ENCODE measurements around the gene PI4K2A. TPM values are rescaled to one million over a fixed set of nuclear protein-coding genes. Genes with fewer than 3 reads are reported as not detected.

Gene PI4K2A
- total and polyA plus RNA-seq, 2 of the 13 experiments (the other 11 are each of a cell fraction or from before 2014, with no cell fraction given) = 10.9 to 14.3 TPM

DNA sequence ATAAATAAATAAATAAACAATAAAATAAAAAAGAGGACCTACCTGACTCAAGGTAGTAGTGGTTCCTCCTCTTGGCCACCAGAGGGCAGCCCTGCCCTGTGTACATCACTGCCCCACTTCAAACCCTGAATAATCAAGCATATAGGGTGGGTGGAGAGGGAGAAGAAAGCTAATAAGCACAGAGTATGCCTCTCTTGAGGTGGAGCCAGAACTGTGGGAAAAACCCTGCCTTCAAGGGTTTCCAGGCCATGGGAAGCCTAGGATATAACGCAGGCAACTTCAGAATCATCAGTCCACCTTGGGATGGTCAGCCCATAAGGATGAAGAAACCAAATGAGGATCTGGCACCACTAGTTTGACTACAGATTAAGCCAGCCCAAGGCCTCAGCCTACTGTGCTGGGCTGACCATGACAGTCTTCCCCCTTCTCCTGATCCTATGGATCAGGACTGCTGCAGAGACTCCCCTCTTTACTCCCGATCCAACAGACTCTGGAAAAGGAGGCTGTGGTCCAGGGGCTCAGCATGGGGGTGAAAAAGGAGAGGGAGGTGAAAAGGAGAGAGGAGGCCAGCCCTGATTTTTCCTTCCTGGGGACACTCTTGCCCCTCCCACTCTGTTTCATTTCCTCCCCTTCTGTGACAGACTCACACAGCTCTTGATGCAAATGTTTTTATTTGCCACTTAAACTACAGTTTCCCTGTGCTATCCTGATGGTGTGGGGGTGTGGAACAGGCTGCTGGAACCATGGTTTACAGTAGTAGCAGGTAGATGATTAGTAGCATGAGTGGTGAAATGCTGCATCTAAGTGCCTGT is 36.5 kb downstream of the PI4K2A start (continued):
- TF ChIP-seq IKZF5 (CRISPR knock-in tag; IDR thresholded peaks at IDR 0.05) = peak; percentile 20; the same call in 1 of the 2 replicates
- TF ChIP-seq SMC3 (IDR thresholded peaks at IDR 0.05; ENCODE audit: low read length) = peak; percentile 83
- TF ChIP-seq RAD21 (CRISPR knock-in tag; IDR thresholded peaks at IDR 0.05) = peak; percentile 74
- TF ChIP-seq JARID2 (CRISPR knock-in tag; IDR thresholded peaks at IDR 0.05; ENCODE audit: insufficient replicate concordance) = peak; percentile 46
- peak; percentile 82 for TF ChIP-seq CTCF (CRISPR knock-in tag; IDR thresholded peaks at IDR 0.05)
- TF ChIP-seq MLX (CRISPR knock-in tag; IDR thresholded peaks at IDR 0.05) = no peak
- no peak for TF ChIP-seq ZNF484 (CRISPR knock-in tag; IDR thresholded peaks at IDR 0.05; ENCODE audit: borderline replicate concordance, low read depth)
- 0 out of 2 replicates have a peak, but pooled peaks have one; percentile 32 for TF ChIP-seq IRF2 (CRISPR knock-in tag; IDR thresholded peaks at IDR 0.05)
- TF ChIP-seq POLR2A (IDR thresholded peaks at IDR 0.05; ENCODE audit: insufficient read depth in 1 of 2, low read depth in 2 of 2, low read length in 2 of 2) = peak; percentile 22 to 25; a peak in 1 of 4 replicates
- no peak for TF ChIP-seq ZMYM2 (CRISPR knock-in tag; IDR thresholded peaks at IDR 0.05)
- 0 out of 2 replicates have a peak, but pooled peaks have one; percentile 44 for TF ChIP-seq FOXA3 (CRISPR knock-in tag; IDR thresholded peaks at IDR 0.05)
- 0 out of 2 replicates have a peak, but pooled peaks have one; percentile 33 for TF ChIP-seq GATAD2A (CRISPR knock-in tag; IDR thresholded peaks at IDR 0.05)
- TF ChIP-seq ZNF430 (CRISPR knock-in tag; IDR thresholded peaks at IDR 0.05) = 0 out of 2 replicates have a peak, but pooled peaks have one; percentile 40
- TF ChIP-seq, protein P1, sequence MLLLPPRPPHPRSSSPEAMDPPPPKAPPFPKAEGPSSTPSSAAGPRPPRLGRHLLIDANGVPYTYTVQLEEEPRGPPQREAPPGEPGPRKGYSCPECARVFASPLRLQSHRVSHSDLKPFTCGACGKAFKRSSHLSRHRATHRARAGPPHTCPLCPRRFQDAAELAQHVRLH (CRISPR knock-in tag; IDR thresholded peaks at IDR 0.05; ENCODE audit: borderline replicate concordance, low read depth) = 0 out of 2 replicates have a peak, but pooled peaks have one; percentile 62
- TF ChIP-seq SOX5 (CRISPR knock-in tag; IDR thresholded peaks at IDR 0.05; ENCODE audit: borderline replicate concordance) = 0 out of 2 replicates have a peak, but pooled peaks have one; percentile 9
- TF ChIP-seq FOSL2 (CRISPR knock-in tag; IDR thresholded peaks at IDR 0.05) = no peak
- peak; percentile 33; the same call in 1 of the 2 replicates for TF ChIP-seq ZC3H13 (CRISPR knock-in tag; IDR thresholded peaks at IDR 0.05)
- TF ChIP-seq ZC3H4 (CRISPR knock-in tag; IDR thresholded peaks at IDR 0.05; ENCODE audit: borderline replicate concordance) = 0 out of 2 replicates have a peak, but pooled peaks have one; percentile 49
